Epithelial cell of esophagus (primary cell): Measurements from ENCODE around the gene SORCS2.

Experiments used
- DNase-seq: peaks from one replicate; pipeline ENCODE4 v3.0.0; 2010; ENCODE audit warnings: low read depth
- H3K4me3 ChIP-seq: 2 replicates; pipeline ENCODE4 v1.5.1; 2011; ENCODE audit warnings: mild to moderate bottlenecking, low read length, control low read depth
- CTCF ChIP-seq: IDR thresholded peaks from 2 replicates; pipeline ENCODE4 v1.5.1; 2011; ENCODE audit warnings: low read depth, mild to moderate bottlenecking, low read length, control low read depth, inconsistent platforms; ENCODE audit not compliant: insufficient read depth; ENCODE audit errors: missing control alignments

The SORCS2 gene

GRCh38 chr4:7647186-7647585 is 454.8 kb downstream of the SORCS2 start:
- TF ChIP-seq CTCF = no peak
- no peak for DNase-seq
- H3K4me3 ChIP-seq = no peak overlapping the region

GRCh38 chr4:7647600-7648543 is 455.5 kb downstream of the SORCS2 start:
- DNase-seq = no peak
- no peak overlapping the region for H3K4me3 ChIP-seq
- TF ChIP-seq CTCF = no peak

GRCh38 chr4:7648544-7649395 is 456.4 kb downstream of the SORCS2 start:
- no peak for TF ChIP-seq CTCF
- no peak for DNase-seq
- no peak overlapping the region for H3K4me3 ChIP-seq

GRCh38 chr4:7649411-7649740 is 457.0 kb downstream of the SORCS2 start:
- no peak for DNase-seq
- no peak for TF ChIP-seq CTCF
- H3K4me3 ChIP-seq = no peak overlapping the region

GRCh38 chr4:7649741-7650531 is 457.6 kb downstream of the SORCS2 start:
- DNase-seq = no peak
- H3K4me3 ChIP-seq = no peak overlapping the region
- TF ChIP-seq CTCF = no peak

- TF ChIP-seq CTCF = no peak
- no peak for DNase-seq
- no peak overlapping the region for H3K4me3 ChIP-seq
Measured at GRCh38 chr4:7650606-7651385, 458.5 kb downstream of the SORCS2 start.
